IMR-90 (cell line): ENCODE data around the gene RNF182. TPM values are rescaled to one million over a fixed set of nuclear protein-coding genes. Genes with fewer than 3 reads are reported as not detected.

Experiments used
- ATAC-seq: fragments of 200-7000 bp; cut with Tn5 transposase; 2 replicates; pipeline ENCODE4 v1.9.1; 2020; ENCODE audit warnings: low read depth, mild to moderate bottlenecking, moderate library complexity
- BruUV-seq: library from RNA; stranded (reverse); fragments of 400-500 nt; replicated peaks from 2 replicates; lab custom pipeline; 2021; lab: Mats Ljungman, UMichigan
- CTCF ChIA-PET: fragments of 300-600 bp; formaldehyde crosslinking; extraction: SDS; loops from one replicate; lab custom pipeline; 2021; ENCODE audit warnings: antibody characterized with exemption; lab: Yijun Ruan, JAX
- POLR2A ChIA-PET: fragments of 300-600 bp; sonication (Branson Sonifier 250); formaldehyde crosslinking; loops from one replicate; lab custom pipeline; 2022; ENCODE audit warnings: antibody characterized with exemption; ENCODE audit not compliant: unreplicated experiment; lab: Charles Lee
- DNase-seq: peaks from one replicate; pipeline ENCODE4 v3.0.0; 2013
- H2AFZ ChIP-seq: replicated peaks from 2 replicates; pipeline ENCODE3; 2013; ENCODE audit warnings: low read length, mild to moderate bottlenecking; ENCODE audit not compliant: poor library complexity
- H2AK5ac ChIP-seq: 2 replicates; pipeline ENCODE4 v1.6.1; 2013; ENCODE audit warnings: low read depth, low read length, inconsistent platforms
- H2AK9ac ChIP-seq: replicated peaks from 2 replicates; pipeline ENCODE3; 2013; ENCODE audit warnings: mild to moderate bottlenecking, low read depth, low read length, moderate library complexity; ENCODE audit not compliant: poor library complexity
- H2BK120ac ChIP-seq: 2 replicates; pipeline ENCODE4 v1.6.1; 2013; ENCODE audit warnings: low read depth, low read length, inconsistent platforms
- H2BK15ac ChIP-seq: 3 replicates; pipeline ENCODE4 v1.6.1; 2013; ENCODE audit warnings: low read depth, low read length, inconsistent platforms
- H2BK20ac ChIP-seq: 2 replicates; pipeline ENCODE4 v1.6.1; 2013; ENCODE audit warnings: low read depth, mild to moderate bottlenecking, inconsistent platforms, low read length, moderate library complexity
- H2BK5ac ChIP-seq: 2 replicates; pipeline ENCODE4 v1.6.1; 2013; ENCODE audit warnings: mild to moderate bottlenecking, low read depth, low read length, inconsistent platforms; ENCODE audit not compliant: poor library complexity, severe bottlenecking
- H3K14ac ChIP-seq: replicated peaks from 2 replicates; pipeline ENCODE4 v1.6.1; 2013; ENCODE audit warnings: low read depth, low read length, inconsistent platforms
- H3K18ac ChIP-seq: 2 replicates; pipeline ENCODE4 v1.6.1; 2013; ENCODE audit warnings: low read depth, low read length, control low read depth
- H3K23ac ChIP-seq: 2 replicates; pipeline ENCODE4 v1.6.1; 2013; ENCODE audit warnings: low read depth, low read length, inconsistent platforms
- H3K27ac ChIP-seq: 2 replicates; pipeline ENCODE4 v1.5.1; 2013; ENCODE audit warnings: mild to moderate bottlenecking, control low read depth, low read length; ENCODE audit not compliant: insufficient read depth
- H3K27me3 ChIP-seq: 2 replicates; pipeline ENCODE4 v1.6.1; 2013; ENCODE audit warnings: low read length; ENCODE audit not compliant: control insufficient read depth, insufficient read depth
- H3K36me3 ChIP-seq: 2 replicates; pipeline ENCODE4 v1.6.1; 2013; ENCODE audit warnings: low read length, mixed read lengths; ENCODE audit not compliant: control insufficient read depth, insufficient read depth
- H3K4ac ChIP-seq: 2 replicates; pipeline ENCODE4 v1.6.1; 2013; ENCODE audit warnings: low read depth, low read length, inconsistent platforms
- H3K4me1 ChIP-seq: 2 replicates; pipeline ENCODE4 v1.6.1; 2013; ENCODE audit warnings: low read length, mixed read lengths; ENCODE audit not compliant: control insufficient read depth, insufficient read depth
- H3K4me2 ChIP-seq: 2 replicates; pipeline ENCODE4 v1.6.1; 2013; ENCODE audit warnings: low read depth, mild to moderate bottlenecking, control low read depth, low read length, moderate library complexity
- H3K4me3 ChIP-seq: 2 replicates; pipeline ENCODE4 v1.5.1; 2013; ENCODE audit warnings: low read depth, mild to moderate bottlenecking, control low read depth, low read length, moderate library complexity; ENCODE audit not compliant: insufficient read depth
- H3K56ac ChIP-seq: 2 replicates; pipeline ENCODE4 v1.6.1; 2013; ENCODE audit warnings: low read length, inconsistent platforms; ENCODE audit not compliant: insufficient read depth; ENCODE audit errors: extremely low read depth
- H3K79me1 ChIP-seq, 2 experiments: 2 replicates each; pipeline ENCODE4 v1.6.1; 2013; ENCODE audit warnings: low read length in 2 of 2, inconsistent platforms in 1 of 2, low read depth in 1 of 2
- H3K9ac ChIP-seq: 2 replicates; pipeline ENCODE4 v1.6.1; 2013; ENCODE audit warnings: low read depth, low read length, control low read depth
- H3K9me1 ChIP-seq: 2 replicates; pipeline ENCODE4 v1.6.1; 2013; ENCODE audit warnings: low read length, inconsistent platforms; ENCODE audit not compliant: insufficient read depth
- H3K9me3 ChIP-seq: 2 replicates; pipeline ENCODE4 v1.6.1; 2013; ENCODE audit warnings: low read length; ENCODE audit not compliant: control insufficient read depth, insufficient read depth
- H4K20me1 ChIP-seq: 2 replicates; pipeline ENCODE4 v1.6.1; 2013; ENCODE audit warnings: low read length, inconsistent platforms; ENCODE audit not compliant: insufficient read depth
- H4K5ac ChIP-seq: 2 replicates; pipeline ENCODE4 v1.6.1; 2013; ENCODE audit warnings: mild to moderate bottlenecking, low read depth, low read length, control low read depth
- H4K8ac ChIP-seq, 2 experiments: 2 replicates each; pipeline ENCODE4 v1.6.1; 2013; ENCODE audit warnings: low read depth in 2 of 2, low read length in 2 of 2, control low read depth in 1 of 2, inconsistent platforms in 1 of 2
- H4K91ac ChIP-seq: 2 replicates; pipeline ENCODE4 v1.6.1; 2013; ENCODE audit warnings: low read depth, low read length, inconsistent platforms; ENCODE audit not compliant: insufficient read depth
- BHLHE40 ChIP-seq: fragments of 150-350 bp; IDR thresholded peaks from 2 replicates; pipeline ENCODE4 v1.6.1; 2016; ENCODE audit warnings: mild to moderate bottlenecking, low read depth, low read length
- CEBPB ChIP-seq: IDR thresholded peaks from 2 replicates; pipeline ENCODE4 v1.6.1; 2012; ENCODE audit warnings: low read depth, low read length, improper control_type of control experiment
- CHD1 ChIP-seq: IDR thresholded peaks from 2 replicates; pipeline ENCODE4 v1.6.1; 2012; ENCODE audit warnings: low read depth, low read length, improper control_type of control experiment
- CTCF ChIP-seq: conservative IDR thresholded peaks from 2 replicates; pipeline ENCODE4 v1.5.1; 2012; ENCODE audit warnings: mild to moderate bottlenecking, low read depth, low read length, improper control_type of control experiment
- ELK1 ChIP-seq: fragments of 150-350 bp; IDR thresholded peaks from 2 replicates; pipeline ENCODE4 v1.6.1; 2016; ENCODE audit warnings: low read depth, mild to moderate bottlenecking, low read length, moderate library complexity, borderline replicate concordance
- FOS ChIP-seq: fragments of 150-350 bp; IDR thresholded peaks from 2 replicates; pipeline ENCODE4 v1.6.1; 2016; ENCODE audit warnings: low read depth, low read length
- MAZ ChIP-seq: IDR thresholded peaks from 2 replicates; pipeline ENCODE4 v1.6.1; 2012; ENCODE audit warnings: low read depth, mild to moderate bottlenecking, low read length, improper control_type of control experiment, moderate library complexity, borderline replicate concordance
- MXI1 ChIP-seq: IDR thresholded peaks from 2 replicates; pipeline ENCODE4 v1.6.1; 2012; ENCODE audit warnings: low read depth, mild to moderate bottlenecking, low read length, moderate library complexity, borderline replicate concordance
- NFE2L2 ChIP-seq: fragments of 150-350 bp; IDR thresholded peaks from 2 replicates; pipeline ENCODE4 v1.6.1; 2016; ENCODE audit warnings: low read depth, mild to moderate bottlenecking, low read length
- POLR2A ChIP-seq: IDR thresholded peaks from 2 replicates; pipeline ENCODE4 v1.6.1; 2012; ENCODE audit warnings: mild to moderate bottlenecking, low read depth, low read length
- RAD21 ChIP-seq: IDR thresholded peaks from 2 replicates; pipeline ENCODE4 v1.6.1; 2012; ENCODE audit warnings: low read length, improper control_type of control experiment
- RCOR1 ChIP-seq: IDR thresholded peaks from 2 replicates; pipeline ENCODE4 v1.6.1; 2012; ENCODE audit warnings: mild to moderate bottlenecking, low read length, improper control_type of control experiment; ENCODE audit not compliant: insufficient replicate concordance
- RFX5 ChIP-seq: IDR thresholded peaks from 2 replicates; pipeline ENCODE4 v1.8.0; 2012; ENCODE audit warnings: low read depth, mild to moderate bottlenecking, low read length, moderate library complexity
- SMC3 ChIP-seq: fragments of 150-350 bp; IDR thresholded peaks from 2 replicates; pipeline ENCODE4 v1.6.1; 2016; ENCODE audit warnings: low read depth, mild to moderate bottlenecking, antibody characterized with exemption, low read length, moderate library complexity
- USF2 ChIP-seq: fragments of 150-350 bp; IDR thresholded peaks from 2 replicates; pipeline ENCODE4 v1.6.1; 2017; ENCODE audit warnings: mild to moderate bottlenecking, antibody characterized with exemption, low read length, low read depth
- WGBS, 2 experiments: methylation state at CpG; one replicate each; pipeline versions ENCODE4 v1.1.5 to v1.1.7; 2013; ENCODE audit warnings: missing lambda C conversion rate in 2 of 2; ENCODE audit not compliant: insufficient read length in 1 of 2; ENCODE audit errors: extremely low coverage in 2 of 2; 5-methylcytosine and 5-hydroxymethylcytosine counted together
- dilution Hi-C: fragments of 300-500 bp; cut with HindIII; formaldehyde crosslinking; loops from one replicate; pipeline ENCODE4 v1.14.3; 2018; ENCODE audit warnings: low sequenced_read_pairs; ENCODE audit not compliant: unreplicated experiment
- in situ Hi-C: fragments of 300-500 bp; cut with MboI; formaldehyde crosslinking; loops from 3 replicates; pipeline ENCODE4 v1.14.3; 2019; ENCODE audit warnings: low sequenced_read_pairs, inconsistent platforms, mixed read lengths
- intact Hi-C: fragments of 100-400 bp; cut with micrococcal nuclease; formaldehyde crosslinking; loops from 2 replicates; pipeline ENCODE4 v1.10.0; 2022
- polyA plus RNA-seq, 3 experiments: library from polyadenylated mRNA; depleted of rRNA; stranded (reverse); fragments of >200 nt; gene quantifications; 2 replicates each; pipeline ENCODE4 v1.2.3, GENCODE V29; 2012; ENCODE audit warnings: low replicate concordance in 1 of 3
- total RNA-seq: library from RNA; depleted of rRNA; stranded (reverse); fragments of >200 nt; gene quantifications from 2 replicates; pipeline ENCODE4 v1.2.3, GENCODE V29; 2012

Gene RNF182
- total and polyA plus RNA-seq, 2 of the 4 experiments (the other 2 are of a cell fraction) = 4.1 to 9.1 TPM

GRCh38 chr6:13992417-13993055, 67.8 kb downstream of the RNF182 start:
- BruUV-seq = no TSS peak
- Histone ChIP-seq H3K14ac (no peak overlapping the region), H3K23ac (no peak overlapping the region), H3K4ac (no peak overlapping the region), H3K27me3 (no peaks in the 10 kb centered on the region), H2BK15ac (no peak overlapping the region), H3K9me3 (no peaks in the 10 kb centered on the region), H3K56ac (no peak overlapping the region), H4K5ac (no peak overlapping the region), H3K79me1 (no peaks in the 10 kb centered on the region), H2AK9ac (no peak overlapping the region), H2BK5ac (no peak overlapping the region), H3K27ac (no peak overlapping the region), H3K9me1 (peaks cover 4% of the 10 kb centered on the region; the same call in 1 of the 2 replicates), H3K36me3 (no peaks in the 10 kb centered on the region), H3K18ac (no peak overlapping the region), H3K9ac (no peak overlapping the region), H2AK5ac (no peak overlapping the region), H4K20me1 (no peaks in the 10 kb centered on the region), H3K4me1 (peaks cover 2% of the 10 kb centered on the region; the same call in 1 of the 2 replicates), H3K4me3 (no peak overlapping the region), H4K91ac (no peak overlapping the region), H4K8ac (no peak overlapping the region), H3K4me2 (no peak overlapping the region), H2AFZ (no peak overlapping the region), H2BK120ac (0 out of 2 replicates have a peak overlapping the region, but pooled peaks have one; percentile 38), H2BK20ac (peak overlapping the region; percentile 39; the same call in 1 of the 2 replicates)
- dilution Hi-C loops = no loop called here
- peak; percentile 86 for DNase-seq
- CTCF ChIA-PET = no interaction called here
- POLR2A ChIA-PET = interaction anchor here (0.6 kb wide), 1 partner anchor 8 kb away, joined by 3 read pairs; no protein-coding TSS in a partner anchor
- ATAC-seq = peak; percentile 87
- WGBS, 2 experiments = no CpG with 5 or more reads among the region's 5 CpGs
- in situ Hi-C loops = no loop called here
- intact Hi-C loops = loop anchor here (2.0 kb wide), 1 partner anchor 24 kb away; no protein-coding TSS in a partner anchor
- TF ChIP-seq FOS (peak; percentile 86), USF2 (no peak), MXI1 (no peak), CEBPB (peak; percentile 95), SMC3 (no peak), BHLHE40 (peak; percentile 68), RFX5 (no peak), RCOR1 (no peak), RAD21 (no peak), CTCF (no peak), CHD1 (no peak), ELK1 (no peak), NFE2L2 (peak; percentile 30; the same call in 1 of the 2 replicates), MAZ (no peak), POLR2A (no peak)
